ENCODE measurements around the gene ZNF493.
A peak's percentile ranks its signal among the peaks of the same experiment; 100 is the strongest.

The ZNF493 gene

GRCh38 chr19:21463449-21464105 lies 66.6 kb downstream of the ZNF493 start:
- peak; percentile 91 for DNase-seq (ENCODE audit: low spot score)

GRCh38 chr19:21466627-21467026 lies 69.7 kb downstream of the ZNF493 start:
- no peak for DNase-seq (ENCODE audit: low spot score)

GRCh38 chr19:21468791-21469190 lies 71.9 kb downstream of the ZNF493 start:
- no peak for DNase-seq (ENCODE audit: low spot score)

GRCh38 chr19:21472507-21472906 lies 75.6 kb downstream of the ZNF493 start:
- DNase-seq (ENCODE audit: low spot score): no peak

- peak; percentile 95 for DNase-seq (ENCODE audit: low spot score)
Observed at GRCh38 chr19:21474671-21475181, 77.8 kb downstream of the ZNF493 start.

All from germinal center (tissue), 1 donor.